RCC 7860 (cell line): ENCODE data around the gene SNRNP35.
"Not testable (repeated sequence)": the region's sequence is repeated elsewhere in the genome, so short reads cannot be mapped to it uniquely, and the experiment has no call there.

Source experiments
- DNase-seq: peaks from one replicate; pipeline ENCODE4 v3.0.0-alpha.2; 2015; ENCODE audit warnings: low spot score
- FAIRE-seq: peaks from 2 replicates; lab custom pipeline; 2012; peaks lifted over from hg19 to GRCh38; lab: Jason Lieb, UNC

The SNRNP35 gene

DNA sequence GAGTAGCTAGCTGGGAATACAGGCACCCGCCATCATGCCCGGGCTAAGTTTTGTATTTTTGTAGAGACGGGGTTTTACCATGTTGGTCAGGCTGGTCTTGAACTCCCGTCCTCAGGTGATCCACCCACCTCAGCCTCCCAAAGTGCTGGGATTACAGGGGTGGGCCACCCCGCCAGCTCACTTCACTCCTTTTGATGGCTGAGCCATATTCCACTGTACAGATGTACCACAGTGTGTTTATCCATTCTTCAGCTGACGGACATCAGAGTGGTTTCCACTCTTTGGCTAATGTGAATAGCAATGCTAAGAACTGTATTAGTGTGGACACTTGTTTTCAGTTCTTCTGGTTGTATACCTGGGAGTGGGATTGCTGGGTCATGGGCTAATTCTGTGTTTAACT is 29.5 kb downstream of the SNRNP35 start:
- FAIRE-seq = no peak
- no peak for DNase-seq

DNA sequence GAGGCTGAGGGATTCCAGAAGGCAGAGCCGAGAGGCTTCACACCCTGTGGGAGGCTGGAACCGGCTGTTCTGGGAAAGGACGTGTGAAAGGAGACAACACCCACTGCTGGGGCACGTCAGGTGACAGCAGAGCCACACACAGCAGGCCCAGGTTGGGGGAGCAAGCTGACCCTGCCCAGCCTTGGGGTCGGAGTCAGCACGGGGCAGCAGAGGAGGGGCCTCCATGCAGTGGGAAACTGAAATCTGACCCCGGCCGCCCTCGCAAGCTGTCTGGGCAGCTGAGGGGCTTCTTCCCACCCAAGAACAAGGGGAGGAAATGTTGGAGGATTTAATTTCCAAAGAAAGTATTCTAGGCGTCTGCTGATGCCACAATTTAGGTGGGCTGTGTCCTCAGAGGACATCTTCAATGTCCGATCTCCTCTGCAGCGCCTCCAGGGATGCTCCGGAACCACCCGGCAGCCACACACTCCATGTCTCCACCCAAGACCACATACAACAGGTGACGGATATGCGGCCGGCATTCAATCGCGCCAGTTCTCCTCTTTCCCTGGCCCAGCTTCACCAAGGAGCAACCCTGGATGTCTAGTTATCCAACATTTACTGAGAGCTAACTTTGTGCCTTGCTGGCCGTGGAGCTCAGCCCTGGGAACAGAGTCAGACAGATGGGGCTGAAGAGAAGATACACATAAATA is 30.7 kb downstream of the SNRNP35 start:
- no peak for FAIRE-seq
- DNase-seq = no peak

GRCh38 chr12:123489580-123489979 is 31.6 kb downstream of the SNRNP35 start:
- FAIRE-seq (no peak), DNase-seq (no peak)

GRCh38 chr12:123490089-123490488 is 32.1 kb downstream of the SNRNP35 start:
- DNase-seq (no peak), FAIRE-seq (no peak)

GRCh38 chr12:123491056-123491455 is 33.1 kb downstream of the SNRNP35 start:
- FAIRE-seq = no peak
- no peak for DNase-seq

DNA sequence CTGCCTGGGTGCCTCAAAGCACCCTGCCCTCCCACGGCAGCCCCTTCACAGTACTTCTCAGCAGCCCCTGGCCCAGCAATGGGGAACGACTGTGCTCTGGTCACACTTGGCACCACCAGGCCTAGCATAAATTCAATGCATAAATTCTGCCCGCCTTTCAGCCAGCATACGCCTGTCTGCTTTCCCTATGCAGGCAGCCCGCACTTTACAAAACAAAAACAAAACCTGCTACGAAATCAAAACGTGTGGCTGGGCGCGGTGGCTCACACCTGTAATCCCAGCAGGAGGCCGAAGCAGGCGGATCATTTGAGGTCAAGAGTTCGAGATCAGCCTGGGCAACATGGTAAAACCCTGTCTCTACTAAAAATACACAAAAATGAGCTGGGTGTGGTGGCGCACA is 33.5 kb downstream of the SNRNP35 start:
- DNase-seq = no peak
- no peak for FAIRE-seq

- not testable (repeated sequence) for FAIRE-seq, DNase-seq
Measured at GRCh38 chr12:123492339-123493039, 34.5 kb downstream of the SNRNP35 start.

- FAIRE-seq (no peak), DNase-seq (no peak)
Measured at GRCh38 chr12:123494124-123494851, 36.3 kb downstream of the SNRNP35 start.

GRCh38 chr12:123497065-123497464 is 39.1 kb downstream of the SNRNP35 start:
- no peak for FAIRE-seq
- no peak for DNase-seq

- no peak for DNase-seq
- FAIRE-seq = no peak
Measured at GRCh38 chr12:123498126-123498825, 40.3 kb downstream of the SNRNP35 start.

GRCh38 chr12:123499332-123499731 is 41.4 kb downstream of the SNRNP35 start:
- no peak for FAIRE-seq
- DNase-seq = no peak

- FAIRE-seq = no peak
- DNase-seq = no peak
Measured at GRCh38 chr12:123502163-123502704, 44.3 kb downstream of the SNRNP35 start.

DNA sequence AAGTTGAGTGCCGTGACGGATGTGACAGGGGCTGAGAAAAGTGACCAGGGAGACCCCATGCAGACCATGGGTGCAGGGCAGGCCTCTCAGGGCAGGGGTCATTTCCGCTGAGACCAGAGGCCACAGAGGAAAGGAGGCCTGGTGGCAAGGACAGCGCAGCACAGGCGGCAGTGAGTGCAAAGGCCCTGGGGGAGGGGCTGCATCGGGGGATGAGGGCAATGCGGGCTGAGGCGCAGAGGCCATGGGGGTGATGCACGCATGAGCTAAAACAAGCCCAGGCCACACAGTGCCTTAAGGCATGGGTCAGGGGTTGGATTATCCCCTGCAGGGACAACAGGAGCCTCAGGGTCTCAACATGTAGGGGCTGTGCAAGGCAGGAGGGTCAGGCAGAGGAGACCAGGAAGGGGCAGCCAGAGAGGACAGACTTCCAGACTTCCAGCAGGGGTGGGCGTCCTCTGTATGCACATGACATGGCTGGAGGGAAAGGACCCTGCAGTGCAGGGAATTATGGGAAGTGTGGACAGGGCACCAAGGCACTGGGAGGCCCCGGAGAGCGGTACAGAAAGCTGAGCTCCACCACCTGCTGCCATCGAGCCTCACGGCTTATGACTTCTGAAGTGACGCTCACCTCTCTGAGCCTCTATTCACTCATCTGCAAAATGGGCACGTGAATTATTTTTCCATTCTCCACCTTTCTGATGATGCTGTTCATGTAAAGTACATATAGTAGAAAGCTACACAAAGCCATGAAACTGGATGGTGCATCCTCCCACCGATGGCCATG is 48.3 kb downstream of the SNRNP35 start:
- DNase-seq (no peak), FAIRE-seq (no peak)

DNA sequence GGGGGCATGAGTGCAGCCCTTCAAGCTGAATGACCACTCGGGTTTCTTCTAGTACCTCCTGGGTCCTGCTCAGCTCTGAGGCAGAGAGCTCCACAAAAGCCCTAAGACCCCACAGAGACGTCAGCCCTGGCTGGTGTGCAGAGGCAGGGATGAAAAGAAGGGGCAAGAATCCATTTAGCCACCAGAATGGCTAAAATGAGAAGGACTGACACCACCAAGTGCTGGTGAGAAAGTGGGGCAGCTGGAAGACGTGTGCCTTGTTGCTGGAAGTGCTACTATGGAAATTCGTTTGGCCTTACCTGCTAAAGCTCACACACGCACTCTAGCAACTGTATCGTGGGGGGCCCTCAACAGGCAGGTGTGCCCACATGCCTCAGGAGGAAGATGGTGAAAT is 48.9 kb downstream of the SNRNP35 start:
- FAIRE-seq (no peak), DNase-seq (no peak)

- DNase-seq (no peak), FAIRE-seq (no peak)
Measured at GRCh38 chr12:123512838-123513665, 55.1 kb downstream of the SNRNP35 start.

DNA sequence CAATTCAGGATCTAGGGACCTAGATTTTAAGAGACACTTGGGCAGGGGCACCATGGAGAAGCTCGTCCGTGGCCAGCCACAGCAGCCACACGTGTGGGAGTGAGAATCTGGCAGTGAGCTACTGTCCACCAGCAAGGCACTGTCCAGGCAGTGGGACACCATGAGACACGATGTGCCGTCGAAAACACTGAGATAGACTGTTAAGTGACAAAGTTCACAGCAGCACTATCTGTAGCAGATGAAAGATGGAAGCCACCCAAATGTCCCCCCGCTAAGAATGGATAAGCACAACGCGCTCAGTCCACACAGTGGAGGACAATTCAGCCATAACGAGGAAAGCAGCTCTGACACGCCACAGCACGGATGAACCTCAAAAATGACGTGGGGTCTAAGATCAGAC is 55.9 kb downstream of the SNRNP35 start:
- DNase-seq = no peak
- no peak for FAIRE-seq

- FAIRE-seq, DNase-seq: not testable (repeated sequence)
Measured at GRCh38 chr12:123514582-123515221, 56.8 kb downstream of the SNRNP35 start.

DNA sequence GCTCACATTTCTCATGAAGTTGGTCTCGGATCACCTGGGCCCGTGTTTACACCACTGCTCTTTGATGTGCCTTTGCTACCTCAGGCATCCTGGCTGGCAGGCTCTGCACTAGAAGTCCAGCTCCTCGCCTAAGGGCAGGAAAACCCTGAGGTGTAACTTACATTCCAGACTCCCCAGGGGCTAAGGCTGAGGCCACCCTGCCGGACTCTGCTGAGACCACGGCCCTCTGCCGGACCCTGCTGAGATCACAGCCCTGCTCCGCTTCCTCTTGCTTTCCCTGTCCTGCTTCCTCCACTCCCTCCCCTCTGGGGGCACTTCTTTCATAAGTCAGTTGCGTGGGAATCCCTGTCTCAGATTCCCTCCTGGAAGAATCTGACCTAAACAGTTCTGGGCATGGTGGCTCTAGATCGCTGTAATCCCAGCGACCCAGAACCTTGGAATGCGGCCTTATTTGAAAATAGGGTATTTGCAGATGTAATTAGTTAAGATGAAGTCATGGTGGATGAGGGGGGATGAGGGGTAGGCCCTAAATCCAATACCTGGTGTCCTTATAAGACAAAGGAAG is 58.4 kb downstream of the SNRNP35 start:
- FAIRE-seq (no peak), DNase-seq (no peak)
